ENCODE results near the gene GLCE. TPM values are rescaled to one million over a fixed set of nuclear protein-coding genes. Genes with fewer than 3 reads are reported as not detected.

Gene GLCE
- total RNA-seq = 7.8 TPM
- long read RNA-seq, full-length matches to known transcripts = 14 of 17 reads
- long read RNA-seq, partial matches to known transcripts = 0 of 17 reads
- long read RNA-seq, other reads (novel, unspliced or antisense) = 3 of 17 reads

GRCh38 chr15:69160141-69160993 is at the start of gene GLCE:
Gene GLCE, plus strand, starts transcription at chr15:69160635. Its CDS starts 95,172 bp downstream, at chr15:69255807.
- H3K4me1 ChIP-seq = peaks cover 32% of the 10 kb centered on the region
- DNase-seq = peak; percentile 96
- peak within 1 kb of the TSS; percentile 93 for H3K4me3 ChIP-seq
- H3K27ac ChIP-seq (replicated peaks) = peak within 1 kb of the TSS; percentile 78
- H3K36me3 ChIP-seq = no peaks in the 10 kb centered on the region
- no peaks in the 10 kb centered on the region for H3K9me3 ChIP-seq (replicated peaks)
- intact Hi-C loops (cut with micrococcal nuclease) = no loop called here
- no peak for TF ChIP-seq CTCF (IDR thresholded peaks at IDR 0.05; ENCODE audit: borderline replicate concordance)
- H3K27me3 ChIP-seq (ENCODE audit: low read depth) = no peaks in the 10 kb centered on the region

- H3K36me3 ChIP-seq = no peaks in the 10 kb centered on the region
- H3K4me1 ChIP-seq = no peaks in the 10 kb centered on the region
- H3K4me3 ChIP-seq = no peak overlapping the region
- TF ChIP-seq CTCF (IDR thresholded peaks at IDR 0.05; ENCODE audit: borderline replicate concordance) = no peak
- DNase-seq = no peak
- intact Hi-C loops (cut with micrococcal nuclease) = no loop called here
- peaks cover 32% of the 10 kb centered on the region for H3K27me3 ChIP-seq (ENCODE audit: low read depth)
- no peak overlapping the region for H3K27ac ChIP-seq (replicated peaks)
- no peaks in the 10 kb centered on the region for H3K9me3 ChIP-seq (replicated peaks)
Observed at GRCh38 chr15:69114331-69114928, 46.0 kb upstream of the GLCE start.

GRCh38 chr15:69115031-69115430 is 45.4 kb upstream of the GLCE start:
- Histone ChIP-seq H3K27ac (replicated peaks) (no peak overlapping the region), H3K36me3 (no peaks in the 10 kb centered on the region), H3K27me3 (ENCODE audit: low read depth) (peaks cover 32% of the 10 kb centered on the region), H3K9me3 (replicated peaks) (no peaks in the 10 kb centered on the region), H3K4me3 (no peak overlapping the region), H3K4me1 (no peaks in the 10 kb centered on the region)
- intact Hi-C loops (cut with micrococcal nuclease) = no loop called here
- no peak for DNase-seq
- no peak for TF ChIP-seq CTCF (IDR thresholded peaks at IDR 0.05; ENCODE audit: borderline replicate concordance)

GRCh38 chr15:69116391-69116790 is 44.0 kb upstream of the GLCE start:
- H3K36me3 ChIP-seq = no peaks in the 10 kb centered on the region
- no peak overlapping the region for H3K4me3 ChIP-seq
- H3K9me3 ChIP-seq (replicated peaks) = no peaks in the 10 kb centered on the region
- no peak for DNase-seq
- intact Hi-C loops (cut with micrococcal nuclease) = no loop called here
- no peak overlapping the region for H3K27ac ChIP-seq (replicated peaks)
- H3K4me1 ChIP-seq = no peaks in the 10 kb centered on the region
- peaks cover 32% of the 10 kb centered on the region for H3K27me3 ChIP-seq (ENCODE audit: low read depth)
- TF ChIP-seq CTCF (IDR thresholded peaks at IDR 0.05; ENCODE audit: borderline replicate concordance) = no peak

GRCh38 chr15:69117431-69117871 is 43.0 kb upstream of the GLCE start:
- intact Hi-C loops (cut with micrococcal nuclease) = no loop called here
- no peak for TF ChIP-seq CTCF (IDR thresholded peaks at IDR 0.05; ENCODE audit: borderline replicate concordance)
- peaks cover 32% of the 10 kb centered on the region for H3K27me3 ChIP-seq (ENCODE audit: low read depth)

More at GRCh38 chr15:69117431-69117871, 43.0 kb upstream of the GLCE start:
- DNase-seq = no peak
- H3K4me1 ChIP-seq = no peaks in the 10 kb centered on the region
- H3K27ac ChIP-seq (replicated peaks) = no peak overlapping the region
- H3K4me3 ChIP-seq = no peak overlapping the region
- no peaks in the 10 kb centered on the region for H3K36me3 ChIP-seq
- H3K9me3 ChIP-seq (replicated peaks) = no peaks in the 10 kb centered on the region
